ENCODE measurements around the gene SPSB1.

The SPSB1 gene

GRCh38 chr1:9278116-9278515 lies 14.6 kb upstream of the SPSB1 start:
- H3K9me3 ChIP-seq (ENCODE audit: control extremely low read depth in 1 of 5, control insufficient read depth in 4 of 5, insufficient read depth in 2 of 5, low read depth in 1 of 5, low read length in 4 of 5), result peaks cover 0 to 2% (median 0%) of the 10 kb centered on the region in 5 experiments
- H3K4me1 ChIP-seq (ENCODE audit: control extremely low read depth in 1 of 4, control insufficient read depth in 4 of 4, insufficient read depth in 4 of 4, low read length in 3 of 4), result peaks cover 0 to 33% (median 15%) of the 10 kb centered on the region in 4 experiments
- peaks cover 0 to 15% (median 3%) of the 10 kb centered on the region in 5 experiments for H3K27me3 ChIP-seq (replicated peaks in 2 of 5; ENCODE audit: control insufficient read depth in 4 of 5, insufficient read depth in 5 of 5, low read length in 4 of 5)
- WGBS (ENCODE audit: insufficient coverage), result 100% methylated on average over 3 of the region's 5 CpGs
- CTCF ChIA-PET, result interaction anchor here (1.3 to 1.5 kb wide), 3 partner anchors 9 to 213 kb away, joined by 3 to 6 read pairs (median 4); no protein-coding TSS in a partner anchor
- POLR2A ChIA-PET, result no interaction called here
- no peak overlapping the region for H3K4me3 ChIP-seq (ENCODE audit: control insufficient read depth in 1 of 7, extremely low read depth in 1 of 7, insufficient read depth in 4 of 7, low read depth in 2 of 7, low read length in 6 of 7)
- no peak overlapping the region for H3K27ac ChIP-seq (ENCODE audit: insufficient read depth in 1 of 2, low read depth in 1 of 2, low read length in 2 of 2, poor library complexity in 1 of 2, severe bottlenecking in 2 of 2)
- DNase-seq, result no peak
- no peaks in the 10 kb centered on the region for H3K36me3 ChIP-seq (ENCODE audit: control insufficient read depth in 4 of 4, insufficient read depth in 4 of 4, low read length in 3 of 4)

- WGBS (ENCODE audit: insufficient coverage), result 79% methylated on average over 7 of the region's 10 CpGs
- no peak for DNase-seq
- H3K4me3 ChIP-seq (ENCODE audit: control insufficient read depth in 1 of 7, extremely low read depth in 1 of 7, insufficient read depth in 4 of 7, low read depth in 2 of 7, low read length in 6 of 7), result no peak overlapping the region
- no peak overlapping the region for H3K27ac ChIP-seq (ENCODE audit: insufficient read depth in 1 of 2, low read depth in 1 of 2, low read length in 2 of 2, poor library complexity in 1 of 2, severe bottlenecking in 2 of 2)
- peaks cover 0 to 2% (median 0%) of the 10 kb centered on the region in 5 experiments for H3K9me3 ChIP-seq (ENCODE audit: control extremely low read depth in 1 of 5, control insufficient read depth in 4 of 5, insufficient read depth in 2 of 5, low read depth in 1 of 5, low read length in 4 of 5)
- H3K36me3 ChIP-seq (ENCODE audit: control insufficient read depth in 4 of 4, insufficient read depth in 4 of 4, low read length in 3 of 4), result no peaks in the 10 kb centered on the region
- ChIA-PET CTCF (interaction anchor here (1.3 to 1.5 kb wide), 2 partner anchors 13 to 213 kb away, joined by 4 to 6 read pairs; no protein-coding TSS in a partner anchor), POLR2A (no interaction called here)
- peaks cover 0 to 33% (median 15%) of the 10 kb centered on the region in 4 experiments for H3K4me1 ChIP-seq (ENCODE audit: control extremely low read depth in 1 of 4, control insufficient read depth in 4 of 4, insufficient read depth in 4 of 4, low read length in 3 of 4)
- H3K27me3 ChIP-seq (replicated peaks in 2 of 5; ENCODE audit: control insufficient read depth in 4 of 5, insufficient read depth in 5 of 5, low read length in 4 of 5), result peaks cover 0 to 15% (median 3%) of the 10 kb centered on the region in 5 experiments
Measured at GRCh38 chr1:9278585-9279153, 14.0 kb upstream of the SPSB1 start.

- peaks cover 0 to 15% (median 3%) of the 10 kb centered on the region in 5 experiments for H3K27me3 ChIP-seq (replicated peaks in 2 of 5; ENCODE audit: control insufficient read depth in 4 of 5, insufficient read depth in 5 of 5, low read length in 4 of 5)
- 90% methylated on average over 15 of the region's 23 CpGs for WGBS (ENCODE audit: insufficient coverage)
- CTCF ChIA-PET, result interaction anchor here (0.9 kb wide), 1 partner anchor 176 kb away, joined by 3 read pairs; no protein-coding TSS in a partner anchor
- H3K36me3 ChIP-seq (ENCODE audit: control insufficient read depth in 4 of 4, insufficient read depth in 4 of 4, low read length in 3 of 4), result no peaks in the 10 kb centered on the region
- peaks cover 0 to 2% (median 0%) of the 10 kb centered on the region in 5 experiments for H3K9me3 ChIP-seq (ENCODE audit: control extremely low read depth in 1 of 5, control insufficient read depth in 4 of 5, insufficient read depth in 2 of 5, low read depth in 1 of 5, low read length in 4 of 5)
- H3K4me1 ChIP-seq (ENCODE audit: control extremely low read depth in 1 of 4, control insufficient read depth in 4 of 4, insufficient read depth in 4 of 4, low read length in 3 of 4), result peaks cover 0 to 33% (median 15%) of the 10 kb centered on the region in 4 experiments
- POLR2A ChIA-PET, result interaction anchor here (0.6 kb wide), 1 partner anchor 98 kb away, joined by 3 read pairs; no protein-coding TSS in a partner anchor
- H3K4me3 ChIP-seq (ENCODE audit: control insufficient read depth in 1 of 7, extremely low read depth in 1 of 7, insufficient read depth in 4 of 7, low read depth in 2 of 7, low read length in 6 of 7), result no peak overlapping the region
- no peak for DNase-seq
- H3K27ac ChIP-seq (ENCODE audit: insufficient read depth in 1 of 2, low read depth in 1 of 2, low read length in 2 of 2, poor library complexity in 1 of 2, severe bottlenecking in 2 of 2), result no peak overlapping the region
Measured at GRCh38 chr1:9279172-9279840, 13.4 kb upstream of the SPSB1 start.

- peak in 2 of 3 donors; percentile 71 to 88 for DNase-seq
- POLR2A ChIA-PET, result interaction anchor here (0.6 kb wide), 1 partner anchor 99 kb away, joined by 3 read pairs; no protein-coding TSS in a partner anchor
- no peaks in the 10 kb centered on the region for H3K36me3 ChIP-seq (ENCODE audit: control insufficient read depth in 4 of 4, insufficient read depth in 4 of 4, low read length in 3 of 4)
- peaks cover 0 to 10% (median under 1%) of the 10 kb centered on the region in 5 experiments for H3K9me3 ChIP-seq (ENCODE audit: control extremely low read depth in 1 of 5, control insufficient read depth in 4 of 5, insufficient read depth in 2 of 5, low read depth in 1 of 5, low read length in 4 of 5)
- CTCF ChIA-PET, result interaction anchor here (0.9 kb wide), 1 partner anchor 175 kb away, joined by 3 read pairs; no protein-coding TSS in a partner anchor
- peaks cover 0 to 29% (median 15%) of the 10 kb centered on the region in 4 experiments for H3K4me1 ChIP-seq (ENCODE audit: control extremely low read depth in 1 of 4, control insufficient read depth in 4 of 4, insufficient read depth in 4 of 4, low read length in 3 of 4)
- 34% methylated on average over 21 of the region's 36 CpGs for WGBS (ENCODE audit: insufficient coverage)
- no peak overlapping the region for H3K27ac ChIP-seq (ENCODE audit: insufficient read depth in 1 of 2, low read depth in 1 of 2, low read length in 2 of 2, poor library complexity in 1 of 2, severe bottlenecking in 2 of 2)
- peak overlapping the region in 1 of 7 experiments; percentile 5 for H3K4me3 ChIP-seq (ENCODE audit: control insufficient read depth in 1 of 7, extremely low read depth in 1 of 7, insufficient read depth in 4 of 7, low read depth in 2 of 7, low read length in 6 of 7)
- peaks cover 0 to 15% (median 3%) of the 10 kb centered on the region in 5 experiments for H3K27me3 ChIP-seq (replicated peaks in 2 of 5; ENCODE audit: control insufficient read depth in 4 of 5, insufficient read depth in 5 of 5, low read length in 4 of 5)
Measured at GRCh38 chr1:9280015-9280860, 12.5 kb upstream of the SPSB1 start.

- Histone ChIP-seq H3K36me3 (ENCODE audit: control insufficient read depth in 4 of 4, insufficient read depth in 4 of 4, low read length in 3 of 4) (no peaks in the 10 kb centered on the region), H3K27me3 (replicated peaks in 2 of 5; ENCODE audit: control insufficient read depth in 4 of 5, insufficient read depth in 5 of 5, low read length in 4 of 5) (peaks cover 0 to 15% (median 3%) of the 10 kb centered on the region in 5 experiments), H3K9me3 (ENCODE audit: control extremely low read depth in 1 of 5, control insufficient read depth in 4 of 5, insufficient read depth in 2 of 5, low read depth in 1 of 5, low read length in 4 of 5) (peaks cover 0 to 17% (median 4%) of the 10 kb centered on the region in 5 experiments), H3K27ac (ENCODE audit: insufficient read depth in 1 of 2, low read depth in 1 of 2, low read length in 2 of 2, poor library complexity in 1 of 2, severe bottlenecking in 2 of 2) (no peak overlapping the region), H3K4me3 (ENCODE audit: control insufficient read depth in 1 of 7, extremely low read depth in 1 of 7, insufficient read depth in 4 of 7, low read depth in 2 of 7, low read length in 6 of 7) (no peak overlapping the region), H3K4me1 (ENCODE audit: control extremely low read depth in 1 of 4, control insufficient read depth in 4 of 4, insufficient read depth in 4 of 4, low read length in 3 of 4) (peaks cover 0 to 21% (median 15%) of the 10 kb centered on the region in 4 experiments)
- 82% methylated on average over 17 of the region's 19 CpGs for WGBS (ENCODE audit: insufficient coverage)
- ChIA-PET POLR2A (no interaction called here), CTCF (interaction anchor here (3.1 kb wide), 1 partner anchor 8 kb away, joined by 10 read pairs; no protein-coding TSS in a partner anchor)
- DNase-seq, result no peak
Measured at GRCh38 chr1:9281071-9281827, 11.4 kb upstream of the SPSB1 start.
